NCI-H2081 treated with DMSO at 0.1 percent for 48 hours (cell line): ENCODE data around the gene ANKRD40.
"Not testable (repeated sequence)": the region's sequence is repeated elsewhere in the genome, so short reads cannot be mapped to it uniquely, and the experiment has no call there.

ENCODE experiments used
- DNase-seq: peaks from one replicate; lab custom pipeline; 2025; lab: John Stamatoyannopoulos, UW

ANKRD40 gene, protein sequence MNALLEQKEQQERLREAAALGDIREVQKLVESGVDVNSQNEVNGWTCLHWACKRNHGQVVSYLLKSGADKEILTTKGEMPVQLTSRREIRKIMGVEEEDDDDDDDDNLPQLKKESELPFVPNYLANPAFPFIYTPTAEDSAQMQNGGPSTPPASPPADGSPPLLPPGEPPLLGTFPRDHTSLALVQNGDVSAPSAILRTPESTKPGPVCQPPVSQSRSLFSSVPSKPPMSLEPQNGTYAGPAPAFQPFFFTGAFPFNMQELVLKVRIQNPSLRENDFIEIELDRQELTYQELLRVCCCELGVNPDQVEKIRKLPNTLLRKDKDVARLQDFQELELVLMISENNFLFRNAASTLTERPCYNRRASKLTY

DNA sequence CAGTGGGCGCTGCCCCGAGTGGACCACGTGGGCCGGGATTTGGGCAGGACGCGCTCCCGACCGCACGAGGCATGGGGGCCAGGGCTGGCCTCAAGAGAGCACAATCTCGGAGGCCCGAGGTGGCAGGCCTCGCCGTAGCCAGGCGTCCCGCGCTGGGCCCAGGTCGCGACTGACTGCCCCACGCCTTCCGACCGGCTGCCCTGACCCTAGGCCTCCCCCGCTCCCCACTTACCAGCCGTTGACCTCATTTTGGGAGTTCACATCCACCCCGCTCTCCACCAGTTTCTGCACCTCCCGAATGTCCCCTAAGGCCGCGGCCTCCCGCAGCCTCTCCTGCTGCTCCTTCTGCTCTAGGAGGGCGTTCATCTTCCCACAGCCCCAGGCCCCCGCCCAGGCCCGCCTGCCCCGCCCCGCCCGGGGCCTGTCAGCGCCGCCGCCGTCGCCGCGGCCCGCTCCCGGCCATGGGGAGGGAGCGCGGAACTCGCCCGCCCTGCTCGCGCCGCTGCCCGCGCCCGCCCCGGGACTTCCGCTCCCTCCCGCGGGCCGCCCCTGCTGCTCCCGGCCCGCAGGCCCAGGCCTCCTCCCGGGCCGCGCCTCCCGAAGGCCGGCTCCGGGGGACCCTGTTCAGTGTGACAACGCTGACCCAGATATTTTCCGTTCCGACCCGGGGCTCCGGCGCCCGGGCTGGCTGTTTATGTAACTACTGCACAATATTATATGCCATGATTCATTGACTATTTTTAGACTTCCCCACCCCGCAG is at the start of gene ANKRD40:
ANKRD40 (minus strand) TSS at position 626 of the 761 bp plus-strand sequence; CDS start at position 366, 260 bp downstream.
- peak; percentile 66 for DNase-seq

DNA sequence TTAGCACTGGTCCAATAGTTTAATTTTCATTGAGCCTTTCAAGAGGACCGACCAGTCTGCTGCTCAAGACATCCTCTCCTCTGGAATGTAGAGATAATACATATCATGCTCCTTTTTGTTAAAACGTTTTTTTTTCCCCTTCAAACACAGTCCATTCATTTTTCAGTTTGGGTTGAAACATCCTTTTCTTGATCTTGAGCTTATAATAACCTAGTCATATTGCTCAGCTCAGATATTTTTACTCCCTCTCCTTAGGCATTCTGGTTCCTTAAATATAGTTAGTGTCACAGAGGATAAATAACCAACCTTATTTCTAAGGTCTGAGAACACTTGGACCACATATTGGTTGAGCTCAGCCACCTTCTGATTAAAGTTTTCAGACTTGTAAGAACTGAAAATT is 46.8 kb upstream of the ANKRD40 start:
- DNase-seq, result no peak

DNA sequence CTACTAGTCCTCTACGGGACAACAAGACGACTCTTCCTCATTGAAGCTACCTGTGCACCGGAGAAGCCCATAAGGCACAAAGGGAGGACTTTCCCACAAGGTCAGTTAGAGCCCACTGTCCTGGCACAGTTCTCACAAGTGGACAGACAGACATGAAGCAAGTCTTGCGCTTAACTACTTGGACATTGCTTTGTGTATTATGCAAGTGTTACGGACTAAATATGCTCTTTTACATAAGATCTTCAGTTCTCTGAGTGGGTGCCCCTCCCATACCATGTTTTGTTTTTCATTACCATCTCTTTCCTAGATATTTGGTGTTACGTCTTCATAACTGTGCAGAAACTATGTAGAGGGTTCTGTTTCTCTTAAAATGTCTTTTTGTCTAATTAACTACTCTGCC is 41.5 kb upstream of the ANKRD40 start:
- DNase-seq, result no peak

DNA sequence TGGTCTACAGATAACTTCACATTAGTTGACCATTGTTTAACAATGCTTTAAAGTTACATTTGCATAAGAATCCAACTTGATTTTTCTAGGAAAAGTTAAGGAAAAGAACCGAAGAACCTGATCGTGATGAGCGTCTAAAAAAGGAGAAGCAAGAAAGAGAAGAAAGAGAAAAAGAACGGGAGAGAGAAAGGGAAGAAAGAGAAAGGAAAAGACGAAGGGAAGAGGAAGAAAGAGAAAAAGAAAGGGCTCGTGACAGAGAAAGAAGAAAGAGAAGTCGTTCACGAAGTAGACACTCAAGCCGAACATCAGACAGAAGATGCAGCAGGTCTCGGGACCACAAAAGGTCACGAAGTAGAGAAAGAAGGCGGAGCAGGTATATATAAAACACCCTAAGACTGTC is 37.9 kb upstream of the ANKRD40 start:
- no peak for DNase-seq

DNA sequence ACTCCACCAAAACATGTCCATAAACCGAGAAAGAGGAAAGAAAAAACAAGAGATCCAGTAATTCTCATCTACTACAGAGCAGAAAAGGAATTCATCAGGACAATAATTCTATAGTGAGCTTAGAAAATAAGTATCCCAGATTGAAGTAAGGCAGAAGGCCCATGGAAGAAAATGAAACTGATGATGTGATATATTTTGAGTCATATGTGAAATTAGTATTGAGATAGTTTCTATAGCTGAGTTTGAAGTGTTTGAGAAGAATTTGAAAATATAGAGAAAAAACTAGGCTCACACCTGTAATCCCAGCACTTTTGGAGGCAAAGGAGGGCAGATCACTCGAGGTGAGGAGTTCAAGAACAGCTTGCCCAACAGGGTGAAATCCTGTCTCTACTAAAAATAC is 31.4 kb upstream of the ANKRD40 start:
- no peak for DNase-seq

DNA sequence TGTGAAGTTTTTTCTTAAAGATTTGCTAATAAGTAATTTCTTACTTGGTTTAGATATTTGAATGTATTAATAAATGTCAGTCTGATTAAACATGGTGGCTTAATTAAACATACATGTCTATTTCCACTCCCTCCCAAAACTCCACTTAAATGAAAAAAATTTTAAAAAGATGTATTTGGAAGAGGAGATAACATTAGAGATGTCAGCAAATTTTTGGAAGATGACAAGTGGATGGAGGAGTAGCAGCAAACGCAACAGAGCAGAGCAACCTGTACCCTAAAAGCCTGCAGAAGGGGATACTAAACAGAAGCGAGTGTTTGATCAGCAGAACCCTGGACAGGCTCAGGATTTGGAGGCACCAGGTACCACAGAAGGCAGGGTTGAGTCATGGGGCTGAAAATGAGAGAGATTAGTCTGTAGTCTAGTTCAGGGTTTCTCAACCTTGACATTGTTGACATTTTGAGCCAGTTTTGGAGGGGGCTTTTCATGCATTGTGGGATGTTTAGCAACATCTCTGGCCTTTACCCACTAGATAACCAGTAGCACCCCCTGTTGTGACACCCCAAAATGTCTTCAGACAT is 29.5 kb upstream of the ANKRD40 start:
- no peak for DNase-seq

DNA sequence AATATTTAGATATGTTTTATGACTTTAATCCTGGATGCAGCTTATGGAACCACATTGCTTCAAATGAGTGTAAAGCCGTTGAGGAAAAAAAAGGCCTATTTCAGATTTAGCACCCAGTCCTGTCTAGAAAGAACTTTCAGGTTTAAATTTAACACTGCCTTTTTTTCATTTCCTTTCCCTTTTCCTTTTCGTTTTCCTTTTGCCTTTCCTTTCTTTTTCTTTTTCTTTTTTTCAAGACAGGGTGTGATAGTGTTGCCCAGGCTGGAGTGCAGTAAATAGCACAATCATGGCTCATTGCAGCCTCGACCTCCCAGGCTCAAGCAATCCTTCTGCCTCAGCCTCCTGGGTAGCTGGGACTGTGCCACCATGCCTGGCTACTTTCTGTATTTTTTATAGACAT is 27.6 kb upstream of the ANKRD40 start:
- no peak for DNase-seq

DNA sequence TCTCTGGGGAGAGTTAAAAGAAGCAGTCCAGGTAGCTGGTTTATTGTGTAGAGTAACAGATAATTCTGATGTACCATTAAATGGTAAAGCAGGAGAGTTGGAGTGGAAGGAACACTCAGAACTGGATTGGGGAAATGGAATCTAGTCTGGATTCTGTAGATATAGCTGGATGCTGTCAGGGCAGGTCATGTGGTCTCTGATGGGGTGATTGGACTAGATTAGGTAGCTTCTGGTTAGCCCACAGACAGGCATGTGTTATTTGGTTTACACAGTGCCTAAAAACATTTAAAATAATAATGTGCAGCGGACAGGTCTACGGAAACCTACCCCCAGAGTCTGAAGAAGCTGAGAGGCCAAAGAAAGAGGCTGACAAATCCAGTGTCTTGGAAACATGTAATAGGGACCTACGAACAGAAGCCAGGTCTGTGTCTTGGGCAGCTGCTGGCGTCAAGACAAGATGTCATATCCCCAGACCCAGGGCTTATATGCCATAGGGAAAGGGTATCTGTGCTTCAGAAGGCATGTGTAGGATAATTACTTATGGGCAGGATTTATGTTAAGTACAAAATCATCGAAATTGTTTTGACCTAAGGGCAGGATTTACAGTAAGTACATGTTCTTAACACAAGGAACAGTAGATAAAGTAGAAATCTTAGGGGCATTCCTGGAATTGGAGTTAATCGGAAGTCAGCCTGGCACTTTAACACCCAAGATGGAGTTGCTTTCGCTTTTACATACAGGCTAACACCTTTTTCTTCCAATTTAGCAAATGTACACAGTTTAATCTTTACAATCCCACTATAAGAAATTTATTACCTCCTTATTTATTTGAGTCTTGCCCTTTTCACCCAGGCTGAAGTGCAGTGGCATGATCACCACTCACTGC is 24.1 kb upstream of the ANKRD40 start:
- DNase-seq, result no peak

DNA sequence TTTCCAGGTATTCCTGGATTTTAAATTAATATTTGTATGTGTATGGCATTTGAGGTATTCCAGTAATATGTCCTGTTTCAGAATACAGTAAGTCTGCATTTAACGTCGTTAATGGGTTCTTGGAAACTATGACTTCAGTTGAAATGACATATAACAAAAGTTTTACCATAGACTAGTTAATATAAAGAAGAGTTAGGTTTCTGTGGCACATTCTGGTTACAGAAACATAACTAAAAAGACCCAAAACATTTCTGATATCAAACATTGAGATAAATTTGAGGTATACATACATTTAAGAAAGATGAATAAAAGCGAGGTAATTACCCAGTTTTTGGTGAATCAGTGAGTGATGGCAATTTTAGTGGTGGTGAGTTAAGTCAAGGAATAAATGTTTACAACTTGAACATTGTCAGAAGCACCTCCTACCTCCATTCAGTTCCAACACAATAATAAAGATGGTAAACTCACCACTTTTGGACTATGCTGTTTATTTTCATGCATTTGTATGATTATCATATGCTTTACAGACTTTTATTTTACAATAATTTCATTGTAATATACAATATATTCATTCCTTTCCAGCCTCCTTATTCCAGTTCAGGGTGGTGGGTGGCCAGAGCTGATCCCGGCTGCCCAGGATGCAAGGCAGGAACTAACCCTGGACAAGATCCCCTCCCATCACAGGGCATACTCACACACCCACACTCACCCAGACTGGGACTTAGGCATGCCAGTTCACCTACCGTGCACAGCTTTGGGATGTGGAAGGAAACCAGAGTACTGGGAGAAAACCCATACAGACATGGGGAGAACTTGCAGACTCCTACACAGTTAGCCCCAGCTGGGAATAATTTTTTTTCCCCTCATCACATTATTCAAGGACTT is 21.4 kb upstream of the ANKRD40 start:
- DNase-seq, result no peak

DNA sequence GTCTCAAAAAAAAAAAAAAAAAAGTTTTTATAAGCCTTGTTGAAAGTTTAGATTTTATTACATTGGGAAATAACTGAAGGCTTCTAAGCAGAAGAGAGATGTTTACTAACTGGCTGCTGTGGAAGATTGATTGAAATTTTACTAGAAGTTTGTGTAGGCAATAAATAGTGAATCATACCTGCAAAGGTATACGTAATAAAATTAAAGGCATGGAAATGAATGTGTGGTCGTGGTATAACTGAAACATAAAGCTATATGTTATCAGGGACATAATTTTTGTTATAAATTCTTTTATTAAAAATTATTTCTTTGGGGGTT is 20.4 kb upstream of the ANKRD40 start:
- no peak for DNase-seq

DNA sequence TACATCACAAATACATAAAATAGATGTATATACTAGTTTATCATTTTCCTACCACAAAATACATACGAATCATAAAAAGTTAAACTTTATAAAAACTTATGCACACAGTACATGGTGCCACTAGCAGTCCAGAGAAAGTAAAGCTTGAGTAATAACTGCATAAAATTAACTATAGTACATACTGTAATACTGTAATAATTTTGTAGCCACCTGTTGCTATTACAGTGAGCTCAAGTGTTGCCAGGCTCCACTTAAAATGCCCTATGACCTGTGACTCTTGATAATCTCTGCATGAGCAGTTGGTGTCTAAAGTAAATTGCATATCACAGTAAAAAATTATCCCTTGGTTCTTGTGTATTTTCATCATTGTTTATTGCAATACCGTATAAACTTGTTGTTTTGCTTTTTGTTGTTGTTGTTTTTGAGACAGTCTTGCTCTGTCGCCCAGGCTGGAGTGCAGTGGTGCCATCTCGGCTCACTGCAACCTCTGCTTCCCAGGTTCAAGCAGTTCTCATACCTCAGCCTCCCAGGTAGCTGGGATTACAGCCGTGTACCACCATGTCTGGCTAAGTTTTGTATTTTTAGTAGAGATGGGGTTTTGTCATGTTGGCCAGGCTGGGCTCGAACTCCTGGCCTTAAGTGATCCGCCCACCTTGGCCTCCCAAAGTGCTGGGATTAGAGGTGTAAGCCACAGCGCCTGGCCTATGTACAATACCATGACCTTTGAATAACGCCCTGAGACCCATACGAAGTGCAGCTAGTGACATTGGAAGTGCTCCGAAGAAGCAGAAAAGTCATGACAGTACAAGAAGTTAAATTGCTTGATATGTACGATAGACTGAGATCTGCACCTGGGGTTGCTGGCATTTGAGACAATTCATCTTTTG is 18.3 kb upstream of the ANKRD40 start:
- no peak for DNase-seq

DNA sequence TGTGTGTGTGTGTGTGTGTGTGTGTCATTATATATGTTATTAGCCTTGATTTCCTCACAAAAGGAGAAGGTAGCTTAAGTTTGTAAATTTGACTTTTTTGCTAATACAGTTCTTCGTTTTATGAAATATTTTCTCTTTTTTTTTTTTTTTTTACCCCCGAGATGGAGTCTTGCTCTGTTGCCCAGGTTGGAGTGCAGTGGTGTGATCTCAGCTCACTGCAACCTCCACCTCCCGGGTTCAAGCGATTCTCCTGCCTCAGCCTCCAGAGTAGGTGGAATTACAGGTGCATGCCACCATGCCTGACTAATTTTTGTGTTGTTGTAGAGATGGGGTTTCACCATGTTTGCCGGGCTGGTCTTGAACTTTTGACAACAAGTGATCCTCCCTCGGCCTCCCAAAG is 16.9 kb upstream of the ANKRD40 start:
- not testable (repeated sequence) for DNase-seq

DNA sequence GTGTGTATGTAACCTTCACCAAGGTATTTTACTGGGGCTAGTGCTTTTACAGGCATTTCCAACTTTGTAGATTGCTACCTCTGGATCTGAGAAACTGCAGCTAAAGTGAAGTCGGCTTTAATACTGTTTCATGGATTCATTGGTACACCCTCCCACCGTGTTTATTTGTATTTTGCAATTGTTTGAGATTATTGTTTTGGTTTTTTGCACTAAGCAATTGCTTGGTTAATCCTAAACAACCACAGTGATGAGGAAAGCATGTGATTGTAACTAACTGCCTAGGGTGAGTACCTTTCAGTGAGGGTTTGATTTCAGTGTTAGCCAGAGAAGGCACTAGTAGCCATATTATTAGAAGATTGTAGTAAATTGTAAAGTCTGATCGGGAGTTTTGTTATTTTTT is 15.0 kb upstream of the ANKRD40 start:
- DNase-seq, result no peak

DNA sequence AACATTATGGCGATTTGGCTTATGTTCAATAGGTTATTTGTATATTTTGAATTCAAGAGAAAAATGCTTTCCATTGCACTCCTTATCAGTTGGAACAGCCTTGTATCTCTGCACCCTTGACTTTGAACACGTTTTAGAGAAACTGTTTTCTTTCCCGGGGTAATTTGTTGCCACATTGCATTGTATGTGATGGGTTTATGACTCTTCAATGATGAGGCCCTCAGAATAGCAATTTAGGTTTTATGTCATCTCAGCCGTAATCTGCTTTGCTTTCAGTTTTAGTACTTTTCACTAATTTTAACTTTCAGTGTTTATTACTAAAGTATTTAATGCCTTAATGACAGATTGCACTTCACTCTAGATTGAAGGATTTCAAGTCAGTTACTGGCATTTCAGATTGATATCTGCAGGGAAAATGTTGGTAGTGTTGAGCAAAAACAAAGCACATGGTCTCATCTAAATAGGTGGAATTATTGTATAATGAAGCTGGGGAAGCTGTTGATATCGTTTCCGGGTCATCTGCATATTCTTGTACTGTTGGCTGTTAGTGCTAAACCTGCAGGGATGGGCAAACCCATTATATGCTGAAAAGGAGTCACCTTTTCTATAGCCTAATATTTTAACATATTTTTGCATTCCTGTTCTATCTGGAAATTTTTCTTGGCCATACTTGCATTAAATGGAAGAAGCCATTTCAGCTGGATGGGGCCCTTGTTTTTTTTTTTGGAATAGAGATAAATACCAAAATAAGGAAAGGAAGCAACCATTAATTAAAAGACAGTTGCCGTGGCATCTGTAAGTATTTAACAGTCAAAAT is 13.7 kb upstream of the ANKRD40 start:
- no peak for DNase-seq

DNA sequence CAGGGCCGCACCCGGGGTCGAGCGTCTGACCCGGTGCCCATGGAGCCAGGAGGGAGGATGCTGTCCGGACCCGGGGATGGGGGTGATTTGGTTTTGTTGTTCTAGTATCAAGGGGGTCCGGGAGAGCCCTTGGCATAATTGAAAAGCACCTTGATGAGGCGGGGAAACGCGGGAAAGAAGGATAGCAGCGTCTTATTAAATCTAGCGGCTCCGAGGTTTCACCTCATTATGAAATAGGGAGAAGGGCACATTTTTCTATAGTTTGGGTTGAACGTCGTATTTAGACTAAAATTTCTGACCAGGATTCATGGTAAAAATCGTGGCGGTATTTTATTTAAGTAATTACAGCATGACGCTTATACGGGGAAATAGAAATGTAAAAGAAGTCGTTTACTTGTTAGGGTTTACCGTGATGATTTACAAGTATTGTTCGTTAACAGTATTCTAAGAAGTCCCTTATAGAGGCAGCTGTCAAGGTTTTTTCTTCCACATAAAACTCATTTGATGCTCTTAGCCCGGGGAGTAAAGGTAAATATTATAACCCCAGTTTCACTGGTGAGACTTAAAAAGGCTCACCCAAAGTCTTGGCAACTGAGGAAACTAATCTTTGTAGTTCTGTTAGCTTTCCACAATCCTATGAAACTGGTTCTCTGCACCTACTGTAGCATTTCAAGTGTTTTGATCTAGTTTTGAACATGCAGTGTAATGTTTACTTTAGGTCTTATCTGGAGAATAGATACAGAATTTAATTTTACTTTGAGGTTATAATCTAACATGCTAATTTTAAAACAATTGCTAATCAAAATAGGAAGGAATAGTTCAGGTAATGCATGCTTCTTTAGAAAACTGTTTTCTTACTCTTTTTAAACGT is 12.4 kb upstream of the ANKRD40 start:
- no peak for DNase-seq

DNA sequence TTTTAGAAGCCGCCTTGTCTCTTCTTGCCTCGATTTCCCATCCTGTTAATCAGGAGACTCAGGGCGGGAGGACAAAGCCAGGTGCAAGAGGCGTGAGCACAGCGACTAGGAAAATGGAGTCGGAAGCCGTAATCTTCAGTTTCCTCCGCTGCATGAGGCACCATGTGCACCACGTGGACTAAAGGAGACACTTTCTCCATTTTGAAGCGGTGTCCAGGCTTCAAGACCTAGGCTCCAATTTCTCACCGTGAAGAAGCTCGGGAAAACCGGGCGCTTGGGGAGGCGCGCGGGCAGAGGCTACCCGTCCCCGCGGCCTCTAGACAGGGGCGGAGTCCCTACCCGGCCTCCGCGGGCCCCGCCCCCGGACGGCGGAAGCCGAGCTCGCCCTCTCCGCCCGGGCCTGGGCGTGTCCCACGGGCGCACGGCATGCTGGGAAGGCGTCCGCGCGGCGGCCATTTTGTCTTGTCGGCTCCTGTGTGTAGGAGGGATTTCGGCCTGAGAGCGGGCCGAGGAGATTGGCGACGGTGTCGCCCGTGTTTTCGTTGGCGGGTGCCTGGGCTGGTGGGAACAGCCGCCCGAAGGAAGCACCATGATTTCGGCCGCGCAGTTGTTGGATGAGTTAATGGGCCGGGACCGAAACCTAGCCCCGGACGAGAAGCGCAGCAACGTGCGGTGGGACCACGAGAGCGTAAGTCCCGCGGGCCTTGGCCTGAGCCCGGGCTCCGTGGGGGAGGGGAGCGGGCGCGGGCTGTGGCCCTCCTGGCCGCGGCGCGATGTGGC is 11.6 kb upstream of the ANKRD40 start, which contains the start of gene LUC7L3:
LUC7L3 (plus strand) TSS at position 460 of the 780 bp plus-strand sequence; CDS start at position 590, 130 bp downstream.
- peak; percentile 92 for DNase-seq

DNA sequence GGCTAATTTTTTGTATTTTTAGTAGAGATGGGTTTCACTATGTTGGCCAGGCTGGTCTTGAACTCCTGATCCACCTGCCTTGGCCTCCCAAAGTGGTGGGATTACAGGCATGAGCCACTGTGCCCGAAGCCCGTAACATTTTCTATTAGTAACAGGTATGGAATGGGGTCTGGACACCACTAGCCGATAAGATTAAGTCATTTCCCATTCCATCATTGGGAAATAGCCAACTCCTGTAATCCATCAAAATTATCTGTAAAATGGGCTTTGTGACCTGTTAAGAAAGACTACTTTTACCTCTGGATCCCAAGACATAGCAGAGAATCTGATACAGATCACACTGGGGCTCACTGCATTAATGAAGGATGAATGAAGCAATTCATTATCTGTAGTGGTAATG is 7.8 kb upstream of the ANKRD40 start:
- no peak for DNase-seq
